CD14-positive monocyte (primary cell): ENCODE results near the gene TRIM65. TPM values are rescaled to one million over a fixed set of nuclear protein-coding genes. Genes with fewer than 3 reads are reported as not detected.

Source experiments
- DNase-seq, 3 donors: peaks; one replicate each; pipeline ENCODE4 v3.0.0-alpha.2; 2011 to 2022
- H2AFZ ChIP-seq: 2 replicates; pipeline ENCODE4 v1.6.0; 2012; ENCODE audit warnings: mild to moderate bottlenecking, low read depth, low read length, inconsistent platforms; ENCODE audit not compliant: insufficient read depth, poor library complexity, severe bottlenecking
- H3K27ac ChIP-seq, 2 donors: 1 replicate in 1 of 2; 2 replicates in 1 of 2; pipeline ENCODE4 v1.5.1; 2012 to 2013; ENCODE audit warnings: low read length in 2 of 2, control low read depth in 1 of 2, inconsistent platforms in 1 of 2, low read depth in 1 of 2, mild to moderate bottlenecking in 1 of 2
- H3K27me3 ChIP-seq, 2 donors: one replicate each; pipeline versions ENCODE4 v1.6.0 to v1.6.1; 2011 to 2013; ENCODE audit warnings: low read length in 2 of 2; ENCODE audit not compliant: control insufficient read depth in 2 of 2, insufficient read depth in 2 of 2
- H3K36me3 ChIP-seq, 2 donors: replicated peaks in 1 of 2; 1 replicate in 1 of 2; 2 replicates in 1 of 2; pipeline versions ENCODE4 v1.5.1 to v1.6.1; 2012 to 2013; ENCODE audit warnings: low read length in 2 of 2, control low read depth in 1 of 2, inconsistent platforms in 1 of 2, mild to moderate bottlenecking in 1 of 2; ENCODE audit not compliant: insufficient read depth in 2 of 2, control insufficient read depth in 1 of 2
- H3K4me1 ChIP-seq, 2 donors: 1 replicate in 1 of 2; 2 replicates in 1 of 2; pipeline versions ENCODE4 v1.5.1 to v1.6.1; 2012 to 2013; ENCODE audit warnings: low read length in 2 of 2, control low read depth in 1 of 2, inconsistent platforms in 1 of 2, mild to moderate bottlenecking in 1 of 2, moderate library complexity in 1 of 2; ENCODE audit not compliant: insufficient read depth in 2 of 2, control insufficient read depth in 1 of 2
- H3K4me2 ChIP-seq: replicated peaks from 2 replicates; pipeline ENCODE3; 2012; ENCODE audit warnings: low read length, moderate library complexity, mild to moderate bottlenecking; ENCODE audit not compliant: poor library complexity, severe bottlenecking; ENCODE audit errors: extremely low read depth
- H3K4me3 ChIP-seq, 3 experiments: fragments of 200-600 bp in 1 of 3; sonication (generic) in 1 of 3; replicated peaks in 1 of 3; 1 replicate in 2 of 3; 2 replicates in 1 of 3; pipeline ENCODE4 v1.5.1; 2011 to 2013; ENCODE audit warnings: low read length in 3 of 3, mild to moderate bottlenecking in 3 of 3, control low read depth in 2 of 3, low read depth in 2 of 3, inconsistent platforms in 1 of 3, moderate library complexity in 1 of 3
- H3K79me2 ChIP-seq: 2 replicates; pipeline ENCODE4 v1.6.0; 2012; ENCODE audit warnings: mild to moderate bottlenecking, control low read depth, inconsistent platforms, low read length, moderate library complexity; ENCODE audit not compliant: insufficient read depth
- H3K9ac ChIP-seq: 2 replicates; pipeline ENCODE4 v1.6.0; 2017; ENCODE audit warnings: low read length, mild to moderate bottlenecking; ENCODE audit not compliant: insufficient read depth, poor library complexity, severe bottlenecking
- H3K9me3 ChIP-seq, 2 donors: replicated peaks in 1 of 2; 1 replicate in 1 of 2; 2 replicates in 1 of 2; pipeline versions ENCODE4 v1.5.1 to v1.6.1; 2012 to 2013; ENCODE audit warnings: low read length in 2 of 2, control low read depth in 1 of 2; ENCODE audit not compliant: control insufficient read depth in 1 of 2, insufficient read depth in 1 of 2
- H4K20me1 ChIP-seq: 2 replicates; pipeline ENCODE4 v1.6.0; 2012; ENCODE audit warnings: mild to moderate bottlenecking, low read length, control low read depth, moderate library complexity; ENCODE audit not compliant: insufficient read depth
- H3K27ac Mint-ChIP-seq, 7 donors: one replicate each; pipeline ENCODE4 v1.8.0; 2020; ENCODE audit warnings: mild to moderate bottlenecking in 7 of 7, mixed read lengths in 7 of 7, moderate library complexity in 6 of 7, inconsistent platforms in 2 of 7
- H3K27me3 Mint-ChIP-seq, 3 donors: one replicate each; pipeline ENCODE4 v1.8.0; 2021 to 2022; ENCODE audit warnings: low read depth in 3 of 3, mild to moderate bottlenecking in 3 of 3, mixed read lengths in 3 of 3, moderate library complexity in 3 of 3, inconsistent platforms in 1 of 3
- H3K36me3 Mint-ChIP-seq, 2 donors: one replicate each; pipeline ENCODE4 v1.8.0; 2020; ENCODE audit warnings: mixed read lengths in 2 of 2, inconsistent platforms in 1 of 2, mild to moderate bottlenecking in 1 of 2
- H3K4me1 Mint-ChIP-seq: one replicate; pipeline ENCODE4 v1.8.0; 2020; ENCODE audit warnings: mild to moderate bottlenecking, mixed read lengths
- H3K4me3 Mint-ChIP-seq, 2 donors: one replicate each; pipeline ENCODE4 v1.8.0; 2020; ENCODE audit warnings: mild to moderate bottlenecking in 2 of 2, mixed read lengths in 2 of 2, moderate library complexity in 1 of 2
- H3K9me3 Mint-ChIP-seq, 7 donors: one replicate each; pipeline ENCODE4 v1.8.0; 2020 to 2022; ENCODE audit warnings: mixed read lengths in 7 of 7, mild to moderate bottlenecking in 6 of 7, moderate library complexity in 6 of 7, inconsistent platforms in 2 of 7
- WGBS: methylation state at CpG from one replicate; pipeline ENCODE4 v1.1.5; 2013; ENCODE audit warnings: missing lambda C conversion rate; ENCODE audit not compliant: insufficient coverage; 5-methylcytosine and 5-hydroxymethylcytosine counted together
- intact Hi-C, 2 donors: fragments of 100-400 bp; cut with micrococcal nuclease; formaldehyde crosslinking; loops; one replicate each; pipeline versions ENCODE4 v1.15.0 to v1.15.1; 2023
- polyA plus RNA-seq, 3 donors: library from polyadenylated mRNA; depleted of rRNA in 1 of 3; unstranded in 2 of 3; stranded (reverse) in 1 of 3; fragments of 300-500 nt in 2 of 3; fragments of >200 nt in 1 of 3; fragmentation: Illumina TruSeq in 2 of 3; gene quantifications; 1 replicate in 2 of 3; 2 replicates in 1 of 3; pipeline ENCODE4 v1.2.3, GENCODE V29; 2012 to 2021
- TF ChIP-seq, protein P1 (sequence below): fragments of 200-600 bp; IDR thresholded peaks from one replicate; pipeline ENCODE4 v1.8.0; 2022; ENCODE audit warnings: antibody characterized with exemption, mild to moderate bottlenecking

The TRIM65 gene
- polyA plus RNA-seq, 3 donors = 5.6 to 10.4 (median 5.9) TPM

DNA sequence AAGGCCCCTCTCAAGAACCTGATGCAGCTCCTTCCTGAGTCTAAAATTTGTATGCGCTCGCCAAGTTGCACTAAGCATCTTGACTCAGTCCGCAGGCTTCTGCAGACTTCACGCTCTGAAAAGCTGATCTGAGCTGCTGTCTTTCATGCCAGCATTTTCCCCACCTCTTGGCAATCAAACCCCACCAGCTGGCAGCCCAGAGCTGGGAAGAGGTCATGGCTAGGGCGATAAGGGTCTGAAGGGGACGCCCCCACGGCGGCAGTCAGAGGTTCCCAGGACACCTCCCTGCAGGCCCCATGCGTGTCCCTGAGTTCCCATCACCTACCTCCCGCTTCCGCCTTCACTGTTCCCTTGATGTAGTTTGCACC lies 47.5 kb downstream of the TRIM65 start:
- peaks cover 33% of the 10 kb centered on the region for H3K79me2 ChIP-seq
- no peak overlapping the region for H3K9ac ChIP-seq
- H3K27me3 Mint-ChIP-seq = no peaks in the 10 kb centered on the region
- no peak overlapping the region for H3K4me3 Mint-ChIP-seq
- intact Hi-C loops = loop anchor here (5.0 to 10.0 kb wide), 2 partner anchors 72 to 184 kb away; partner anchors contain the start of genes RECQL5 (in 1 of the 2) and SAP30BP (in 1 of the 2)
- peaks cover 0 to 2% (median 0%) of the 10 kb centered on the region in 7 donors for H3K9me3 Mint-ChIP-seq
- TF ChIP-seq, protein P1, sequence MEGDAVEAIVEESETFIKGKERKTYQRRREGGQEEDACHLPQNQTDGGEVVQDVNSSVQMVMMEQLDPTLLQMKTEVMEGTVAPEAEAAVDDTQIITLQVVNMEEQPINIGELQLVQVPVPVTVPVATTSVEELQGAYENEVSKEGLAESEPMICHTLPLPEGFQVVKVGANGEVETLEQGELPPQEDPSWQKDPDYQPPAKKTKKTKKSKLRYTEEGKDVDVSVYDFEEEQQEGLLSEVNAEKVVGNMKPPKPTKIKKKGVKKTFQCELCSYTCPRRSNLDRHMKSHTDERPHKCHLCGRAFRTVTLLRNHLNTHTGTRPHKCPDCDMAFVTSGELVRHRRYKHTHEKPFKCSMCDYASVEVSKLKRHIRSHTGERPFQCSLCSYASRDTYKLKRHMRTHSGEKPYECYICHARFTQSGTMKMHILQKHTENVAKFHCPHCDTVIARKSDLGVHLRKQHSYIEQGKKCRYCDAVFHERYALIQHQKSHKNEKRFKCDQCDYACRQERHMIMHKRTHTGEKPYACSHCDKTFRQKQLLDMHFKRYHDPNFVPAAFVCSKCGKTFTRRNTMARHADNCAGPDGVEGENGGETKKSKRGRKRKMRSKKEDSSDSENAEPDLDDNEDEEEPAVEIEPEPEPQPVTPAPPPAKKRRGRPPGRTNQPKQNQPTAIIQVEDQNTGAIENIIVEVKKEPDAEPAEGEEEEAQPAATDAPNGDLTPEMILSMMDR = no peak
- peaks cover 29% of the 10 kb centered on the region for H3K4me1 Mint-ChIP-seq
- no peak overlapping the region for H3K4me2 ChIP-seq
- H3K4me1 ChIP-seq = peaks cover 30 to 48% of the 10 kb centered on the region in 2 donors
- H3K36me3 Mint-ChIP-seq = peaks cover 58 to 73% of the 10 kb centered on the region in 2 donors
- no peak overlapping the region for H2AFZ ChIP-seq
- DNase-seq = no peak
- no peaks in the 10 kb centered on the region for H3K27me3 ChIP-seq
- no peak overlapping the region for H3K4me3 ChIP-seq
- no peak overlapping the region for H3K27ac ChIP-seq
- peaks cover 63% of the 10 kb centered on the region for H4K20me1 ChIP-seq
- H3K36me3 ChIP-seq = peaks cover 55 to 61% of the 10 kb centered on the region in 2 donors
- peak overlapping the region in 1 of 7 donors; percentile 3 for H3K27ac Mint-ChIP-seq
- WGBS = 97% methylated on average over 10 of the region's 11 CpGs
- H3K9me3 ChIP-seq = no peaks in the 10 kb centered on the region

DNA sequence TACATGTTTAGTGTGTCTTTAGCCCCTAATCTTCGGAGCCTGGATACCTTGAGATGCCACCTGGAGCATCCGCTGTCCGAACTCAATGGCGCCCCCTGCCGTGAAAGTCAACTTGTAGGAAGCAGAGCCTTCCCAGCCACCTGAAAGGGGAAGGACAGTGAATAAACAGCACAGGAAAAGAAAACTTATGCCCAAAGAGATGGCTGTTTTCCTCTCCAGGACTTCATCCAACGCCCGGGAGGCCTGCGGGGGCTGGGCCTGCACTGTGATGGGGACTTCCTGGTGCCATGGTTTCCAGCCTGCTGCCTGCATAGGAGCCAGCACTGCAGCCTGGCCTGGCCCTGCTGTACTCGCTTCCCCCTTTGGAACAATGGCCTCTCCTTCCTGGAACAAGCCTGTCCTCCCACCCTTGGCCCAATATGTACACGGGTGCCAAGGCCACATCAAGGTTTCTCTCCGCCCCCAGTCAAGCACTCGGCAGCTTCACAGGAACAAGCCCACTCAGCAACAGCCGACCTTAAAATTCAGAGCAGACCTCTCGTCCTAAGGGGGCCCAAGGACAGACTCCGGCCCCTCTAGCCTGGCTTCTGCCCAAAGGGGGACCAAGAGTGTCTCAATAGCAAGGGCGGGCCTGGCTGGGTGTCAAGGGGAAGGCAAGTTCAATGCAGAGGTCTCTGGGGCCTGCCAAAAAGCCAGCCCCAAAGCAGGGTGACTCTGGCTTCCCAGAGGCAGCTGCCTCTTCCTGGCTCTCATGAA lies 48.0 kb downstream of the TRIM65 start:
- peaks cover 55 to 61% of the 10 kb centered on the region in 2 donors for H3K36me3 ChIP-seq
- peak overlapping the region in 1 of 2 donors; percentile 16 for H3K27ac ChIP-seq
- Mint-ChIP-seq H3K9me3 (no peaks in the 10 kb centered on the region), H3K4me3 (no peak overlapping the region), H3K4me1 (peaks cover 24% of the 10 kb centered on the region), H3K36me3 (peaks cover 58 to 73% of the 10 kb centered on the region in 2 donors), H3K27ac (peak overlapping the region in 3 of 7 donors; percentile 49 to 70 (median 63)), H3K27me3 (no peaks in the 10 kb centered on the region)
- H3K9me3 ChIP-seq = no peaks in the 10 kb centered on the region
- DNase-seq = peak in 2 of 3 donors; percentile 50 to 53
- peaks cover 33% of the 10 kb centered on the region for H3K79me2 ChIP-seq
- H3K27me3 ChIP-seq = no peaks in the 10 kb centered on the region
- H3K9ac ChIP-seq = no peak overlapping the region
- no peak overlapping the region for H2AFZ ChIP-seq
- H3K4me2 ChIP-seq = no peak overlapping the region
- TF ChIP-seq, protein P1 = peak; percentile 78
- 58% methylated on average over 15 of the region's 16 CpGs for WGBS
- H3K4me1 ChIP-seq = peaks cover 26 to 45% of the 10 kb centered on the region in 2 donors
- no peak overlapping the region for H3K4me3 ChIP-seq
- H4K20me1 ChIP-seq = peaks cover 63% of the 10 kb centered on the region
- intact Hi-C loops = loop anchor here (5.0 to 10.0 kb wide), 2 partner anchors 71 to 184 kb away; partner anchors contain the start of genes RECQL5 (in 1 of the 2) and SAP30BP (in 1 of the 2)
